RPMI7951 (cell line): ENCODE measurements around the gene ANTXR1. TPM values are rescaled to one million over a fixed set of nuclear protein-coding genes. Genes with fewer than 3 reads are reported as not detected.
A peak's percentile ranks its signal among the peaks of the same experiment; 100 is the strongest.

ENCODE experiments used
- DNase-seq: peaks from one replicate; pipeline ENCODE4 v3.0.0-alpha.2; 2012; ENCODE audit warnings: low read depth
- total RNA-seq: library from RNA; depleted of rRNA; stranded (reverse); fragments of >200 nt; shearing (Covaris generic); gene quantifications from 2 replicates; pipeline ENCODE4 v1.2.3, GENCODE V29; 2014; rRNA removed

ANTXR1 gene
- total RNA-seq: 51.3 and 69.7 TPM in 2 replicates

DNA sequence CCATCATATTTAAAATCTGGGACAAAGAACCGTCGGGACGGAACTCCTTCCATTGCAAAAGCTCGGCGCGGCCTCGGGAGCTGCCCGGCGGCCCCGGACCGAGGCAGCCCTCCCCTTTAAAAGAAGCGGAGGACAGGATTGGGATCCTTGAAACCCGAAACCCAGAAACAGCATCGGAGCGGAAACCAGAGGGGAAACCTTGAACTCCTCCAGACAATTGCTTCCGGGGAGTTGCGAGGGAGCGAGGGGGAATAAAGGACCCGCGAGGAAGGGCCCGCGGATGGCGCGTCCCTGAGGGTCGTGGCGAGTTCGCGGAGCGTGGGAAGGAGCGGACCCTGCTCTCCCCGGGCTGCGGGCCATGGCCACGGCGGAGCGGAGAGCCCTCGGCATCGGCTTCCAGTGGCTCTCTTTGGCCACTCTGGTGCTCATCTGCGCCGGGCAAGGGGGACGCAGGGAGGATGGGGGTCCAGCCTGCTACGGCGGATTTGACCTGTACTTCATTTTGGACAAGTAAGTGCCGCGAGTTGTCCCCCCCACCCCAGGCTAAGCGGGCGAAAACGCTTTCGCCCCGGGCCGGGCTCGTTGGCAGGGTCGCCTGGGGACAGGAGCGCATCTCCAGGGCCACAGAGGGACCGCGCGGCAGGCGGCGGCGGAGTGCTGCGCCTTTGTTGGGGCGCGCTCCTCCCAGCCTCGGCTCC is at the start of gene ANTXR1:
Gene ANTXR1, plus strand, starts transcription at position 38 of the 698 bp plus-strand sequence. Its CDS starts 321 bp downstream, at position 359.
- DNase-seq: peak; percentile 85

DNA sequence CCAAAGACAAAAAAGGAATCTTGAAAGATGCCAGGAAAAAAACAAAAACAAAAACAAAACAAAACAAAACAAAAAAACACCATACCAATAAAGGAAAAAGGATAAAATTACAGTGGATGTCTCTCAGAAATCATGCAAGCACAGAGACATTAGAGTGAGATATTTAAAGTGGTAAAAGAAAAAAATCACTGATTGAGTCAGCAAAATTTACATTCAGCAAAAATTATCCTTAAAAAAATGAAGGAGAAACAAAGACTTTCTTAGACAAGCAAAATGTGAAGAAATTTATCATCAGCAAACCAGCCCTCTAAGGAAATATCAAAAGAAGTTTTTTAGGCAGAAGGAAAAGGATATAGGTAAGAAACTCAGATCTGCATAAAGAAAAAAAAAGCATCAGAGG is 48.7 kb upstream of the ANTXR1 start:
- no peak for DNase-seq

DNA sequence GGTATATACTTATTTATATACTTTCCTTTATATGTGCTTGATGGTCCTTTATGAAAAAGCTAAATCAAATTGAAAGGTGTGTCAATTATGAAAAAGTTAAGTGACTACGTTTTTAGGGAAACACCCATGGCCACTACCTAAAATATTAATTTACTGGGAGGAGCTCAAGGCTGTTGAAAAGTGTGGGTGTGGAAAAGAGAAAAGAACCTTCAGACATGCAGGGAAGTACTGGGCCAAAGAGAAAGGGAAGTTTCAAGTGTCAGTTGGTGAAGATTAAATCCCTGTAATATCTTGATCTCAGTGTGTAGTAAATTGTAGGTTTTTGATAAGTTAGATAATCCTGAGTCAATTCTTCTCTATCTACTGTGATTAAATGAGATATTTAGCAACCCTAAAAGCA is 44.8 kb upstream of the ANTXR1 start:
- no peak for DNase-seq

DNA sequence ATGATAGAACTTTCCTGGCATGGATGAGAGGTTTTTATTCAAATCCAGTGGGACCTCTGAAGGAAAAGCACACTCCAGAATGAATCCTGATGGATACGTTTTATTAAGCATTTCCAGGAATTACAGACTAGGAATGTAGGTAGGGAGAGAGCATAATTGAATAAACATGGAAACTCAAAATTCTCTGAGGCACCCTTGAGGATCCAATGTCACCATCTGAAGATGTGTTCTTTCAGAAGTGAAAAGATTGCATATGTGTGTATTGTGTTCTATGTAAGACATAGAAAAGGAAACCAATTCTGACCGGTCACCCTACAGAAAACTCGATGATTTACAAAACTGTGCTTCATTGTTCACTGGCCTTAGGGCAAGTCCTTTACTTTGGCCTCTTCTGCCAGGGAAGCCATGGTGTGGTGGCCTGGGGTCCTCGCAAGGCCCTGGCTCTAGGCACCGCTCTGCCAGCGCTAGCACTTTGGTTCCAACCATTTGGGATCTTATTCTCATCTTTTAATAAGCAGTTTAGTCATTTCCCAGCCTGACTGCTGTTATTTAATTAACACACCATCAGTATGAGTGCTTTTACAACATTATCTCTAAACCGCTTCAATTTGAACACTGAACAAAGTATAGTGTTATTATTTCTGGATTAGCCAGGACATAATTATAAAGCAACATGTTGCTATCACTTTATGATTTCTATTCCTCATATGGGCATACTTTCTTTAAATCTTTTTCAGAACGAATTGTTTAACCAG is 43.1 kb upstream of the ANTXR1 start:
- DNase-seq: no peak

DNA sequence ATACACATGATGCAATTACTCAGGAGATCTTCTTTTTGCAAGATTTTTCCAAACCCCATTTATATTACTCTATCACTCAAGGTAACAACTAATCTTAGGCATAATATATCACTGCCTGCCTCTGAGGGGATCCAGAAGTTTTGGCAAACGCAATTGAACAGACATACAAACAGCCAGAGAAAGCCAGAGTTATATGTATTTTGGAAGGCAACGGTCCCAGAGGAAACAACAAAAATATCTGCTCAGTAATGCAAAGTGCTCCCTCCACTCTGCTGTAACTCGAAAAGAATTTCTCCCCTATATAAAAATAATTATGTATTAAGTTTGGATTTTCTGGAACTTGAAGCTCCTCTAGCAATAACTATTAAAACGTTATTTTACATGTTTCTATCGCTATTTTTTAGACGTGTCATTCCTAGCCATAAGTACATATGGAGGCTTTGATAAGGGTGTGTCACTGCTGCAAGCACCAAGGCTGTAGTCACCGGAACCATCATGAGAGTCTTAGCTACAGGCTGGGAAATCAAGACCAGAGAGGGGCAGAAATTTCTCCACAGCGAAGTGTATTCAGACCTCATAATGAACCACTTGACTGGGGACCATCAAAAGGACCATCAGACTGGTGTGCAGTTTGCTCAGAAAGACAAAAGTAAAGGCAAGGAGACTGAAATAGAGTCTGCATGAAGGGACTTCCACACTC is 42.3 kb upstream of the ANTXR1 start:
- no peak for DNase-seq

DNA sequence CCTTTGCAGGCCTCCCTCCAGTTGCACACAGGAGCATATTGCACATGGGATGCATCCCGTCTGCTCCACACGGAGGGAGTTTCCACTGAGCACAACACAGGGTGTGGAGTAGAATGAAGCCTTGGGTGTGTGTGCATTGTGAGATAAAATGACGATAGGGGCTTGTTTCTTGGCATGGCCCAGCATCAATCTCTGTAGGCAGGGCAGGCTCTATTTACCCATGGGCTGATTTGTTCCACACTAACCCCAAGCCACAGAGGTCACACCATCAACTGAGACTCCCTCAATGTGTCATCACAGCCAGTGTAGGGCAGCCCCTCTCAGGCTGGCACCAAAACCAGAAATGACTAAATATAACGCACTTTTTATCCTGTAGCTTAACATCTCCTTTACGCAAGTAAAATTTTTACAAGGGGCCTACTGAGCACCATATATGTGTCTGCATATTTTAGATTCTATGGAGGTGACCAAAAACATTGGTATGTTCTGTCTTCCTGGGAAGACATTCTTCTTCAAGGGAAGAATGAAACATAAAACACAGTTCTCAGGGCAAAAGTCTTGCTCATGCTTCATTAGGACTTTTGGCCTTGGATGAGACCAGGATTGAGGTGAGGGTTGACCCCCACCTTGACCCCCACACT is 41.3 kb upstream of the ANTXR1 start:
- peak; percentile 97 for DNase-seq

DNA sequence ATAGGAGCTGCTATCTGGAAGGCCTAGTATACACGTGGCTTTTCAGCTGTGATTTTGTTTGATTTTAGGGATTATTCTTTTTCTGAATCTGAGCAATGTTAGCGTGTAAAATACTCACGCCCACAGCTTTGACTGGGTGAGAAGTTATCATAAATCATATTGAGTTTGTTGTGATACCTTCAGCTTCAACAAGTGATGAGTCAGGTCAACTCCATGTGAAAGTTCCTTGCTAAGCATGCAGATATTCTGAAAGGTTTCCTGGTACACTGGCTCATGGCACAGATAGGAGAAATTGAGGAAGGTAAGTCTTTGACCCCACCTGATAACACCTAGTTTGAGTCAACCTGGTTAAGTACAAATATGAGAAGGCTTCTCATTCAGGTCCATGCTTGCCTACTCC is 38.7 kb upstream of the ANTXR1 start, which contains the start of gene GKN1:
Gene GKN1, plus strand, starts transcription at position 386 of the 400 bp plus-strand sequence. CDS start 42 bp downstream, outside the sequence.
- DNase-seq: no peak

DNA sequence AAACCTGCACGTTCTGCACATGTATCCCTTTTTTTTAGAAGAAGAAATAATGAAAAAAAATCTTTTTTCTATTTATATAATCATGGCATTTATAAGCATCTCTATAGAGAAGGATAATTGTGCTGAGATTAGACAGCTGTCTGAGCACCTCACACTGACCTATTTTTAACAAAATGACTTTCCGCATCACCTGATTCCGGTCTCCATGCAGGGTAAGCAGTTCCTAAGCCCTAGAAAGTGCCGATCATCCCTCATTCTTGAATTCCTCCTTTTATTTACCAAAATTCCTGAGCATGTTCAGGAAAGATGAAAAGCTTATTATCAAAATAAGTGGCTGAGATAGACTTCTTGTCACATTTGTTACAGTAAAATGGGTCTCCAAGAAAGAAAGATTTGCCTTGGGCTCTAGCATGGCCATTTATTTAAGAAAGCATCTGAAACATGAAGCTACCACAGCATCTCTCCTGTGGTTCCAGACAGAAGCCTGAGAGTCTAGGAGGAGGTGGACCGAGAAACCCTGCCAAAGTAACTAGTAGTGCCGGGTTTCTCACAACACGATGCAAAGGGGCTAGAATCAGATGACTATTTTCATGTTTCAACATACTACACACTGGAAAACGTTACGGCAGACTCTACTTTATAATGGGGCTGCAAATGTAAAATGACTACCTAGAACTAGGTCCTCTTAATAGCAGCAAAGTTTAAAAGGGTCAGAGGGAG is 37.9 kb upstream of the ANTXR1 start:
- DNase-seq: no peak

DNA sequence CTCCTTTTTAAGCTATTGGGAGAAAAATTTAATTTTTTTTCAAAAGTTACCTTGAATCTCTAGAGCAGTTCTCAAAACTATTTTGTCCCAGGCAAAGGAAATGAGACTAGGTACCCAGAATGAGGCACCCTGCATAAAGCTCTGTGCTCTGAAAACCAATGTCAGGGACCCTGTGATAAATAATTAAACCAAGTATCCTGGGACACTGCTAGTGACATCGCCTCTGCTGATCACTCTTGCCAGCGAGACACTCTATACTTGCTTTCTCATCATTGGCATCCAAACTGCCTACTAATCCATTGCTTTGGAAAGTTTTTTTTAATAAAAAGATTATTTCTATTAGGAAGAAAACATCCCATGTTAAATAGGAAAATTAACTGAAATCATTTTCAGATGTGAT is 37.1 kb upstream of the ANTXR1 start:
- DNase-seq: no peak

DNA sequence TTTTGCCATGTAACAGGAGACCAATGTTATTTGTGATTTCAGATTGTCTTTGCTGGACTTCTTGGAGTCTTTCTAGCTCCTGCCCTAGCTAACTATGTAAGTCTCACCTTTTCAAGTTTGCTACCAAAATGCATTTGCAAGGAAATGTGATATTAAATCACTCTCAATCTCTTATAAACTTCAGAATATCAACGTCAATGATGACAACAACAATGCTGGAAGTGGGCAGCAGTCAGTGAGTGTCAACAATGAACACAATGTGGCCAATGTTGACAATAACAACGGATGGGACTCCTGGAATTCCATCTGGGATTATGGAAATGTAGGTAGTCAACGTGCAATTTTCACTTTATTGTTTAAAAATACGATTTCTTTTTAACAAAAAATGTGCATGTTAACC is 35.5 kb upstream of the ANTXR1 start:
- no peak for DNase-seq

DNA sequence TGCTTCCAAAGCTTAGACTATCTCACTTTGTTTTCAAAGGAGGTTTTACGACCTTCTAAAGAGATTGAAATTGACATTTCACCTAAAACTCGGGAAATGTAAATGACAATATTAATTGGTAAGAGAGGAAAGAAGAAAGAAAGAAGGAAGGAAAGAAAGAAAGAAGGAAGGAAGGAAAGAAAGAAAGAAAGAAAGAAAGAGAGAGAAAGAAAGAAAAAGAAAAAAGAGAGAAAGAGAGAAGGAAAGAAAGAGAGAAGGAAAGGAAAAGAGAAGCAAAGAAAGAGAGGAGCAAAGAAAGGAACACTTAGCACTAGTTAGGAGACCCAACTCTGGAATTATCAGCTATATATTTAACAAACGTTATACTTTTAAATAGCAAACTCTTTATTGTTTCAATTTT is 34.9 kb upstream of the ANTXR1 start:
- no peak for DNase-seq

DNA sequence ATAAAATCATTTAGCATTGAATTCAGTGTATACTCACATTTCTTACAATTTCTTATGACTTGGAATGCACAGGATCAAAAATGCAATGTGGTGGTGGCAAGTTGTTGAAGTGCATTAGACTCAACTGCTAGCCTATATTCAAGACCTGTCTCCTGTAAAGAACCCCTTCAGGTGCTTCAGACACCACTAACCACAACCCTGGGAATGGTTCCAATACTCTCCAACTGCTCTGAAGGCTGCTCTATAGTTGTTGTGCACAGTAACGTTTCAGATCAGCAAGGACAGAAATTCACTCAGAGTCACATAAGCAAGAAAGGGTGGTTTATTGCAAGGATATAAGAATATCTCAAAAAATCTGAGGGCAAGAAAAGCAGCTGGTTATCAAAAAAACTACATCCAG is 32.0 kb upstream of the ANTXR1 start:
- peak; percentile 19 for DNase-seq

DNA sequence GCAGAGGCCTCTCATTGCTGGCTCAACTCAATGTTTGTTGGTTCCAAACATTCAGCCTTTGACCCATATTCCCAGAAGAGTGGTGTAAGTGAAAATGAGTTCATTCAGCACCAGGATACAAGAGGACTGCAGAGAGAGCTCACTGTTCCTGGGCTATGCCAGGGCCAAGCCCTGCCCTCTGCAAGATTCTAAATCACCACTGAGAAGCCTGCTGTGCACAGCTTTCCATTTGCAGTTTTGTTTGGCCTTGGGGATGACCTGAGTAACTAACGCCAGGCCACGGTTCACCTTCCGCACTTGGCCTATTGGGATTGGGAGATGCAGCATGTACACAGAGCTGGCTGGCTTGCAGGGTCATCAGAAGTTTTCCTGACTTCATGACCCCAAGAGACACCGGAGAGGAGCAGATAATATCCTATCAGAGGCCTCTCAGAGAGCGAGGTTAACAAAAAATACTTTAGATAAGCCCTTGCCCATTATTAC is 25.9 kb upstream of the ANTXR1 start:
- DNase-seq: no peak

DNA sequence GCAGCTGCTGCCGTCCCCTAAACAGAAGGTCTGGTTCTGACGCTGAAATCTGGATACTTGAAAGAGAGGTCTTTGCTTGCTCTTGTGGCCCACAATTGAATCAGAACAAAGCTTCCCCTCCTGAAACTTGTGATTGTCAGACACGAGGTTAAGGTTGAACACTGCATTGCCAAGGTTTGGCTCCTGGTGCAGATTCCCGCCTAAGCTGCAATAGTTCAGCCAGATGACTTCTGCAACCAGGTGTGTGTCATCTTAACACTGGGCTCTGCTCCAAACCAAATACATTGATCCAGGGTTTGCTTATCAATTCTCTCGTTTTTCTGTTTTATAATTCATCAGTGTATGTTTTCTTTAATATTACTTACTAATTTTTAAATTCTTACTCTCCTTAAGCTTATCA is 23.9 kb upstream of the ANTXR1 start:
- DNase-seq: no peak

DNA sequence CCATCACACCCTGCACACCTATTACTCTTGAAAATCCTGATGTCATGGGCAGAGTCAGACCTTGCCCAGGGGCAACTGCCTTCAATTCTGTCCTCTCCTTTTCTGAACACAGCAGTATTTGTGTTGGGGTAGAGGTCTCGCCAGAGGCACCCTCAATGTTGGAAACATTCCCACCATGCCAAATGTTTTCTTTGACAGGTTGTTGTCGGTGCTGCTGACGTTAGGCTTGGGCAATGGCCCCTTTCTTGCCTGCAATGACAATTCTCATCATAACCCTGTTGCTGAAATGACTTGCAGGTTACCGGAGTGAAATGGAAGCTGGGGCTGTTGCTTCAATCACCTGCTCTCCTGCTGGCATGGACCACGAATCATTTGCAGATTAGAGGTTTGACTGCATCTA is 20.6 kb upstream of the ANTXR1 start:
- no peak for DNase-seq

DNA sequence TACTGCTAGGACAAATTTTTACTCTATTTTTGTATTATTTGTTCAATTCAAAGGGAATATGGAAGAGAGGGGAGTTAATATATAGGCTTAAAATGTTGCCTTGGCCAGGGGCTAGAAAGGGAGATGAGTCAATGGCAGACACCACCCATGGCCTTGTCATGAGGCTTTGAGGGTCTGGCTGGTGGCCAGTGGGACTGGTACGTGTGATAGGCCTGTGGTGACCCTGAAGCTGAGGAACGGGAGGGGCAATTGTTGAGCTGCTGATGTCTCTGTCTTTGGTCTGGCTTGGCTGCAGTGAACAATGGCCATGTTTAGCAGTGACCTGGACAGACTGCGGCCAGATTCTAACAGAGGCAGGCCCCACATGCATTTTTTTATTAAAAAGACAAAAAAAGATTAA is 20.0 kb upstream of the ANTXR1 start:
- peak; percentile 77 for DNase-seq

DNA sequence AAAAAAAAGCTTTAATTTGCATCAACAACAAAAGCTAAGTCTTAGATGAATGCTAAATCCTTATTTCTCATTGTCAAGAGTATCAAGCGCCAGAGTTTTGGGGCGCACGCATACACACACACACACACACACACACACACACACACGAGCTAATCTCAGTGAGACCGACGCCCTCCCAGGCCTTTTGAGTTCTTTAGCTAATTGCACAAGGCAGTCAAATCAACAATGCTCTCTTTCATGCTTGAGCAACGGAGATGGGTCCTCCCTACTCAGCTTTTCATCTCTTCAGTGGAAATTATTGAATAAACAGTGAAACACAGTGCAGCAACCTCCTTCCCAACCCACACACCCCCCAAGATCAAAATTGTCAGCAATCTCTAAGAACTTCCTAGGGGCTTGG is 19.3 kb upstream of the ANTXR1 start:
- DNase-seq: peak; percentile 38

DNA sequence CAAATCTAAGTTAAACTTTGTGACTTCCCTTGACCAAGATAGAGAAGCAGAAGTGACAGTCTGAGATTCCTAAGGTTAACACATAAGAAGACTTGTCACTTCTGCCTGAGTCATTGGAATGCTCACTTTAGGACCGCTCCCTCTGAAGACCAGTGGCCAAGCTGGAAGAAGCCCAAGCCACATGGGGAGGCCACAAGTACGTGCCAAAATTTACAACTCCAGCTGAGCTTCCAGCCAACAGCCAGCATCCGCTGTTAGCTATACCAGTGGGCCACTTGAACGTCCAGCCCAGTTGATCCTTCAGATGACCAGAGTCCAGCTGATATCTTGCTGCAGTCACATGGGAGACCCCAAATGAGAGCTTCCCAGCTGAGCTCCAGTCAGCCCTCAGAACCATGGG is 18.1 kb upstream of the ANTXR1 start:
- DNase-seq: peak; percentile 96

DNA sequence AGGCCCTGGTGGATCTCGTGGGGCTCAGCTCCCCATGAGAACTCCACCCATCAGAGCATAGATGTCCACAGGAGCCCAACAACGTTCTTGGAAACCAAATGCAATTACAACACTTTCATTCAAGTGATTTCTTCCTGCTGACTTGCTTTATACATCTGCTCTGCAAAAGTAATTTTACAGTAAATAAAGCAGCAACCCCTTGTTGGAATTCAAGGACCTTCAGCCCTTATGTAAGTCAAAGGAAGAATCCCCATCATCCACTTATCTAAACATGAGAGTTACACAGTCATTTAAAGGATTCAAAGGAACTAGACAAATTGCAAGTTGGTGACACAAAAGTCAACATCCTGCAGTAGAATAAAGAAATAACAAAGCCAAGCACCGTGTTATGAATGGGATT is 17.1 kb upstream of the ANTXR1 start:
- DNase-seq: no peak

DNA sequence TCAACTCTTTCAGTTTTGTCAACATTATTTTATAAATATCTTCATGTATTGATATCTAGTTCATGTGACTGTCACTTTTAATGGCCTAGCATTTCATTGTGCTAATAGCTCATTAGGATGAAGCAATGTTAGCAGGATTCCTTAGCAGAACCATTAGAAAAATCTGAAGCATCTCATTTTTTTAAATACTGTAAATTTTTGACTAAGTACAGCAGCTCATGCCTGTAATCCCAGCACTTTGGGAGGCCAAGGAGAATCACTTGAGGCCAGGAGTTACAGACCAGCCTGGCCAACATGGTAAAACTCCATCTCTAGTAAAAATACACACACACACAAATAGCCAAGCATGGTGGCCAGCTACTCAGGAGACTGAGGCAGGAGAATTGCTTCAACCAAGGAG is 15.6 kb upstream of the ANTXR1 start:
- no peak for DNase-seq

DNA sequence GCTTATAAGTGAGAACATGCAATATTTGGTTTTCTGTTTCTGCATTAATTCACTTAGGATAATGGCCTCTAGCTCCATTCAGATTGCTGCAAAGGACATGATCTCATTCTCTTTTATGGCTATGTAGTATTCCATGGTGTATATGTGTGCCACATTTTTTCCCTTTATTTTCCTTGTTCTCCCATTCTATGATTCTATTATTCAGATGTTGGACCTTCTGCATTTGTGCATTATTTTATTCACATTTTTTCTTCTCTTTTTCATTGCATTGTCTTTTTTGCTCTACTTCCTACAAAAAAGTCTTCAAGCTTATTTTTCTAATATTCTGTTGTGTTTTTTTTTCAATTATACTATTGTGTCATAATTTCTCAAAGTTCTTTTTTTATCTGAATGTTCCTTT is 11.1 kb upstream of the ANTXR1 start:
- DNase-seq: no peak
